Nephron progenitor cell (in vitro differentiated cells): Measurements from ENCODE around the gene HAAO.

Source experiments
- DNase-seq: peaks from one replicate; pipeline ENCODE4 v3.0.0; 2021
- H3K27ac Mint-ChIP-seq: 2 replicates; pipeline ENCODE4 v1.8.0; 2021; ENCODE audit warnings: mild to moderate bottlenecking, moderate library complexity, mixed read lengths
- H3K27me3 Mint-ChIP-seq: 2 replicates; pipeline ENCODE4 v1.8.0; 2021; ENCODE audit warnings: mild to moderate bottlenecking, low read depth, mixed read lengths; ENCODE audit not compliant: poor library complexity
- H3K36me3 Mint-ChIP-seq: 2 replicates; pipeline ENCODE4 v1.8.0; 2021; ENCODE audit warnings: low read depth, mixed read lengths
- H3K4me1 Mint-ChIP-seq: 2 replicates; pipeline ENCODE4 v1.8.0; 2021; ENCODE audit warnings: mixed read lengths
- H3K4me3 Mint-ChIP-seq: 2 replicates; pipeline ENCODE4 v1.8.0; 2021; ENCODE audit warnings: mild to moderate bottlenecking, moderate library complexity, mixed read lengths
- H3K9me3 Mint-ChIP-seq: 2 replicates; pipeline ENCODE4 v1.8.0; 2021; ENCODE audit warnings: mild to moderate bottlenecking, moderate library complexity, mixed read lengths
- TF ChIP-seq, protein P1 (sequence below): fragments of 200-600 bp; sonication (generic); IDR thresholded peaks from 2 replicates; pipeline ENCODE4 v1.5.0; 2021; ENCODE audit warnings: antibody characterized with exemption

Gene HAAO

DNA sequence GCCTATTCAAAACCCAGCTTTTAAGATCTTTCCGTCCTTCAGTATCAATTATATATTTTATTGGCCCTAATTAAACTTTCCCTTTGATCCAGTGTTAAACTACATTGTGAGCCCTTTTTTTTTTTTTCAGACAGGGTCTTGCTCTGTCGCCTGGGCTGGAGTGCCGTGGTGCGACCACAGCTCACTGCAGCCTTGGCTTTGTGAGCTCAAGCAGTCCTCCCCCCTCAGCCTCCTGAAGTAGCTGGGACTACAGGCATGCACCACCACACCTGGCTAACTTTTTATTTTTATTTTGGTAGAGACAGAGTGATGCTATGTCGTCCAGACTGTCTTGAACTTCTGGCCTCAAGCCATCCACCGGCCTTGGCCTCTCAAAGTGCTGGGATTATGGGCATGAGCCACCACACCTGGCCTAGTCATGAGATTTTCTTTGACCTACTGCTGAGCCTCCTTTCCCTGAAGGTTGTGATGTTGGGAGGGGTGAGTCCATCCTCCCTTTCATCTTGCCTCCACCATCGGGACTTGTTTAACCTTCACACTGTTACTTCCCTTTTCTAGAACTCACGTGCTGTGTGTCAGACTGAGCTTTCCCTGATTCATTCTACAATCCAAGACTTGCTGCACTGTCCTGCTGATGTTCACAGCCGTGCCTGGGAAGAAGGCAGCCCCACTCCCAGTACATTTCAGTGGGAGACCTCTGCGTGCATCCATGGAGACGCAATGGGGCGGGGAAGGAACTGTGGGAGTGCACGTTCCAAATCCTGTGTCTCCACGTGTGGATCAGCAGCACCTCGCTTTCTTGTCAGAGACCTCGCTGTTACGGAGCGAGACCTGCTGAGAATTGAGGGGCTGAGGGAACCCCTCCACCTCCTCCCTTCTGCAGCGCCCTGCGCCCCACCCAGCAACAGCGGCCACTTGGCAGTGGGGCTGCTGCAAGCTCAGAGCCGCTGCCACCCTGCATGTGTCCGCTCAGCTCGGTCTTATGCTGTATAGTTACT lies 39.3 kb downstream of the HAAO start:
- no peak overlapping the region for H3K4me3 Mint-ChIP-seq
- H3K4me1 Mint-ChIP-seq: peaks cover 40% of the 10 kb centered on the region
- no peak for DNase-seq
- H3K9me3 Mint-ChIP-seq: no peaks in the 10 kb centered on the region
- peaks cover 8% of the 10 kb centered on the region for H3K27me3 Mint-ChIP-seq
- H3K36me3 Mint-ChIP-seq: peaks cover 20% of the 10 kb centered on the region
- TF ChIP-seq, protein P1, sequence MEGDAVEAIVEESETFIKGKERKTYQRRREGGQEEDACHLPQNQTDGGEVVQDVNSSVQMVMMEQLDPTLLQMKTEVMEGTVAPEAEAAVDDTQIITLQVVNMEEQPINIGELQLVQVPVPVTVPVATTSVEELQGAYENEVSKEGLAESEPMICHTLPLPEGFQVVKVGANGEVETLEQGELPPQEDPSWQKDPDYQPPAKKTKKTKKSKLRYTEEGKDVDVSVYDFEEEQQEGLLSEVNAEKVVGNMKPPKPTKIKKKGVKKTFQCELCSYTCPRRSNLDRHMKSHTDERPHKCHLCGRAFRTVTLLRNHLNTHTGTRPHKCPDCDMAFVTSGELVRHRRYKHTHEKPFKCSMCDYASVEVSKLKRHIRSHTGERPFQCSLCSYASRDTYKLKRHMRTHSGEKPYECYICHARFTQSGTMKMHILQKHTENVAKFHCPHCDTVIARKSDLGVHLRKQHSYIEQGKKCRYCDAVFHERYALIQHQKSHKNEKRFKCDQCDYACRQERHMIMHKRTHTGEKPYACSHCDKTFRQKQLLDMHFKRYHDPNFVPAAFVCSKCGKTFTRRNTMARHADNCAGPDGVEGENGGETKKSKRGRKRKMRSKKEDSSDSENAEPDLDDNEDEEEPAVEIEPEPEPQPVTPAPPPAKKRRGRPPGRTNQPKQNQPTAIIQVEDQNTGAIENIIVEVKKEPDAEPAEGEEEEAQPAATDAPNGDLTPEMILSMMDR: no peak
- H3K27ac Mint-ChIP-seq: no peak overlapping the region

DNA sequence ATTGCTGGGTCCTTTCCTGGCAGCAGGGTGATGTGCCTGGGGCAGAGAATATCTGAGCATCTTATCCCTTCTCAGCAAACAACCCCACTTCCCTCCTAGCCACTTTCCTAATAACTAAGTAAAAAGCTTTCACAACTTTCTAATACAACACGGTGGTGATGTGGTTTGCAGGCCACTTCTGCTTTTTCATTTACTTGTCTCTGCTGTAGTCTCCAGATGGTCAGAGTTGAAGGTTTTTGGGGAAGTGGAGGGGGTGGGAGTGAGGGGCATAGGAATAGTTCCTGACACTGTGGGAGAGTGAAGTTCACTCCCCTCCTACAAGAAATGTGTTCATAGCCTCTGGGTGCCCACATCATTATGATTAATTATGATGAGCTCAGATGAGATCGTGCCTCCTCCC lies 40.1 kb downstream of the HAAO start:
- no peak overlapping the region for H3K27ac Mint-ChIP-seq
- TF ChIP-seq, protein P1: no peak
- DNase-seq: no peak

DNA sequence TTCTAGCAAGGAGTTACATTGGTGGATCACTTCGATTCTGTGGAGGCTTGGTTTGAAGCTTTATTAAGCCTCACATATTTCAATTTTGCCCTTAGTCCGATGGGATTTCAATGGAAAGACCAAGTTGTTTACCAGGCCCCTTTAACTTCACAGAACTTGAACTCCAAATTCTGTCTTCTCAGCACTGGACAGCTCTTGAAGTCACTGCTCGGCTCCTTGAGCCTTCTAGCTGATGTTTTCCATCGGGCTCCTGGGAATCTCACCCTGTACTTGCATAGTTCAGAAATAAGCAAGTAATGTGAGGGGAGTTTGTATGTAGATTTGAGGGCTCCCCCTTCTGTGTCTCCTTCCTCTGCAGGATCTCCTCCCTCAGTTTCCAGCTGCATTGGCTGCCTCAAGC lies 43.5 kb downstream of the HAAO start:
- TF ChIP-seq, protein P1: no peak
- no peak overlapping the region for H3K27ac Mint-ChIP-seq
- peaks cover 20% of the 10 kb centered on the region for H3K36me3 Mint-ChIP-seq
- no peaks in the 10 kb centered on the region for H3K9me3 Mint-ChIP-seq
- no peak for DNase-seq
- H3K27me3 Mint-ChIP-seq: peaks cover 4% of the 10 kb centered on the region
- no peak overlapping the region for H3K4me3 Mint-ChIP-seq
- peaks cover 25% of the 10 kb centered on the region for H3K4me1 Mint-ChIP-seq

More for the DNA sequence above, 40.1 kb downstream of the HAAO start:
- Mint-ChIP-seq H3K27me3 (peaks cover 8% of the 10 kb centered on the region), H3K4me1 (peaks cover 38% of the 10 kb centered on the region), H3K9me3 (no peaks in the 10 kb centered on the region), H3K4me3 (no peak overlapping the region), H3K36me3 (peaks cover 20% of the 10 kb centered on the region)

DNA sequence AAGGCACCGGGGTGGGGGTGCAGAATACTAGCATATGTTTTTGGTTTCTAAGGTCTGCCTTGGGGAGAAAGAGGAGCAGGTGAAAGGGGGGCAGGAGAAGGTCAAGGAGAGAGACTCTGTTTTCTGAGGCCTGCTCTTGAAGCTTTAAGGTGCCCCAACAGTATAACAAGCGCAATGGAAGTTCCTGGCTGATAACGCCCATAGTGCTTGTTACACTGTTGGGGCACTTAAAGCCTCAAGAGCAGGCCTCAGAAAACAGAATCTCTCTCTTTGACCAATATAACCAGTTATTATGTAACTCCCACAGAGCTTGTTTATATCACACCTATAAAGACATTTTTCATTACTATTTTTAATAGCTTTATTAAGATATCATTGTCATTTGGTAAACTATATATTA lies 45.0 kb downstream of the HAAO start:
- no peak overlapping the region for H3K4me3 Mint-ChIP-seq
- H3K4me1 Mint-ChIP-seq: peaks cover 25% of the 10 kb centered on the region
- DNase-seq: no peak
- no peaks in the 10 kb centered on the region for H3K9me3 Mint-ChIP-seq
- H3K36me3 Mint-ChIP-seq: peaks cover 20% of the 10 kb centered on the region
- TF ChIP-seq, protein P1: no peak
- H3K27ac Mint-ChIP-seq: no peak overlapping the region
- H3K27me3 Mint-ChIP-seq: peaks cover 4% of the 10 kb centered on the region

DNA sequence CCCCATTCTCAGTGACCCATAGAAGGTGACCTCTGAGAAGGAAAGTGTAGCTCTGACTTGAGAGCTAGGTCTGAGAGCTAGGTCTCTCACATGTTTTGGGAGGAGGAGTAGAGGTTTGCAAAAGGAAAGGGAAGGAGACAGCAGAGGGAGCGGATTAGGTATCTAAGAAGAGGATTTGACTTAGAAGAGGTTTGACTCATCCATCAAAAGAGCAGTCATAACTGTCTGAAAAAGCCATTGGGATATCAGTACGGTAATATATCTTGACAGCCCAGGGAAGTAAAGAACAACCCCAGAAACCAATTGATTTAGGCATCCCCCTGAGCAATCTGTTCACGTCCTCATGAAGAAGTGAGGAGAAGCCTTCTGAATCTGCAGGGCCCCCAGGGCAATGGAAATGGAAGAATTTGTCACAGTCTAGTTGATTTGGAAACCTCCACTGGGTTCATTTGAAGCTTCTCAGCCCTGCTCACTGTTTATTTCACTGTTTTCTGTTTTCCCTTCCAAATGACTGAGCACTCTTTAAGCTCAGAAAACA lies 47.8 kb downstream of the HAAO start:
- no peak overlapping the region for H3K4me3 Mint-ChIP-seq
- DNase-seq: no peak
- TF ChIP-seq, protein P1: no peak
- H3K9me3 Mint-ChIP-seq: peaks cover 4% of the 10 kb centered on the region
- peaks cover 25% of the 10 kb centered on the region for H3K4me1 Mint-ChIP-seq
- peak overlapping the region; percentile 32 for H3K27ac Mint-ChIP-seq
- peaks cover 31% of the 10 kb centered on the region for H3K36me3 Mint-ChIP-seq
- peaks cover 4% of the 10 kb centered on the region for H3K27me3 Mint-ChIP-seq
